Liver (tissue), 9 donors: ENCODE measurements around the gene HHAT. TPM values are rescaled to one million over a fixed set of nuclear protein-coding genes. Genes with fewer than 3 reads are reported as not detected.

Experiments
- DNase-seq: peaks from one replicate; pipeline ENCODE4 v3.0.0-alpha.2; 2017; ENCODE audit warnings: low spot score
- H3K27ac ChIP-seq, 2 donors: one replicate each; pipeline ENCODE4 v1.7.0; 2013; ENCODE audit warnings: inconsistent platforms in 2 of 2, low read length in 2 of 2, control low read depth in 1 of 2, low read depth in 1 of 2, mild to moderate bottlenecking in 1 of 2
- H3K27me3 ChIP-seq, 4 donors: one replicate each; pipeline versions ENCODE4 v1.6.1 to v1.7.0; 2013; ENCODE audit warnings: low read length in 3 of 4, inconsistent platforms in 1 of 4, mild to moderate bottlenecking in 1 of 4, moderate library complexity in 1 of 4; ENCODE audit not compliant: control insufficient read depth in 4 of 4, insufficient read depth in 4 of 4
- H3K36me3 ChIP-seq, 4 donors: one replicate each; pipeline versions ENCODE4 v1.6.1 to v1.7.0; 2013; ENCODE audit warnings: low read length in 3 of 4, mild to moderate bottlenecking in 3 of 4, low read depth in 1 of 4, moderate library complexity in 1 of 4; ENCODE audit not compliant: control insufficient read depth in 4 of 4, insufficient read depth in 3 of 4
- H3K4me1 ChIP-seq, 4 donors: one replicate each; pipeline versions ENCODE4 v1.6.1 to v1.7.0; 2013; ENCODE audit warnings: low read length in 3 of 4, mild to moderate bottlenecking in 3 of 4, moderate library complexity in 1 of 4; ENCODE audit not compliant: control insufficient read depth in 4 of 4, insufficient read depth in 4 of 4
- H3K4me3 ChIP-seq, 3 donors: one replicate each; pipeline versions ENCODE4 v1.6.1 to v1.7.0; 2013; ENCODE audit warnings: low read length in 3 of 3, control low read depth in 1 of 3, low read depth in 1 of 3, mild to moderate bottlenecking in 1 of 3
- H3K9ac ChIP-seq, 2 donors: one replicate each; pipeline ENCODE4 v1.7.0; 2013; ENCODE audit warnings: low read length in 2 of 2, mild to moderate bottlenecking in 2 of 2, moderate library complexity in 2 of 2, control low read depth in 1 of 2, low read depth in 1 of 2
- H3K9me3 ChIP-seq, 4 donors: one replicate each; pipeline versions ENCODE4 v1.6.1 to v1.7.0; 2013; ENCODE audit warnings: low read length in 3 of 4; ENCODE audit not compliant: control insufficient read depth in 4 of 4
- FOXA1 ChIP-seq: IDR thresholded peaks from 2 replicates; pipeline ENCODE4 v1.6.1; 2016; ENCODE audit warnings: antibody characterized with exemption
- FOXA2 ChIP-seq: IDR thresholded peaks from 2 replicates; pipeline ENCODE4 v1.6.1; 2016; ENCODE audit warnings: antibody characterized with exemption
- GABPA ChIP-seq, 2 donors: IDR thresholded peaks in 1 of 2; conservative IDR thresholded peaks in 1 of 2; 2 replicates each; pipeline ENCODE4 v1.6.1; 2016; ENCODE audit warnings: antibody characterized with exemption in 2 of 2, mild to moderate bottlenecking in 1 of 2, moderate library complexity in 1 of 2
- HNF4A ChIP-seq, 2 donors: conservative IDR thresholded peaks; 2 replicates each; pipeline ENCODE4 v1.6.1; 2016; ENCODE audit warnings: antibody characterized with exemption in 2 of 2, mild to moderate bottlenecking in 2 of 2
- HNF4G ChIP-seq: IDR thresholded peaks from 2 replicates; pipeline ENCODE4 v1.6.1; 2016; ENCODE audit warnings: antibody characterized with exemption
- JUND ChIP-seq, 2 donors: IDR thresholded peaks; 2 replicates each; pipeline ENCODE4 v1.6.1; 2016; ENCODE audit warnings: antibody characterized with exemption in 2 of 2
- NR2F2 ChIP-seq: IDR thresholded peaks from 2 replicates; pipeline ENCODE4 v1.6.1; 2016; ENCODE audit warnings: antibody characterized with exemption
- RAD21 ChIP-seq, 2 donors: IDR thresholded peaks; 2 replicates each; pipeline ENCODE4 v1.6.1; 2016; ENCODE audit warnings: antibody characterized with exemption in 2 of 2, mild to moderate bottlenecking in 2 of 2
- RXRA ChIP-seq, 2 donors: IDR thresholded peaks; 2 replicates each; pipeline ENCODE4 v1.6.1; 2017 to 2018; ENCODE audit warnings: antibody characterized with exemption in 2 of 2, mild to moderate bottlenecking in 1 of 2
- SP1 ChIP-seq: IDR thresholded peaks from 2 replicates; pipeline ENCODE4 v1.6.1; 2018; ENCODE audit warnings: antibody characterized with exemption, mild to moderate bottlenecking
- TAF1 ChIP-seq: conservative IDR thresholded peaks from 2 replicates; pipeline ENCODE4 v1.6.1; 2016; ENCODE audit warnings: antibody characterized with exemption, mild to moderate bottlenecking
- YY1 ChIP-seq: IDR thresholded peaks from 2 replicates; pipeline ENCODE4 v1.6.1; 2016; ENCODE audit warnings: antibody characterized with exemption, mild to moderate bottlenecking
- ZBTB33 ChIP-seq: IDR thresholded peaks from 2 replicates; pipeline ENCODE4 v1.6.1; 2016; ENCODE audit warnings: antibody characterized with exemption
- WGBS: extraction: QIAGEN DNeasy Blood & Tissue Kit; methylation state at CpG from one replicate; pipeline ENCODE4 v1.1.7; 2013; 5-methylcytosine and 5-hydroxymethylcytosine counted together
- polyA plus RNA-seq, 2 donors: library from polyadenylated mRNA; stranded (reverse) in 1 of 2; unstranded in 1 of 2; fragments of 200-250 nt in 1 of 2; fragments of >200 nt in 1 of 2; fragmentation: Nextera tagmentation in 1 of 2; extraction: Ambion mirVana in 1 of 2; gene quantifications; one replicate each; pipeline versions ENCODE4 v1.2.1 to v1.2.3, GENCODE V29; 2013 to 2015
- total RNA-seq, 2 donors: library from RNA; depleted of rRNA; stranded (reverse); fragments of >200 nt; gene quantifications; one replicate each; pipeline ENCODE4 v1.2.3, GENCODE V29; 2014
- TF ChIP-seq, protein P1 (sequence below): IDR thresholded peaks from 2 replicates; pipeline ENCODE4 v1.6.1; 2016; ENCODE audit warnings: antibody characterized with exemption, mild to moderate bottlenecking
- TF ChIP-seq, protein P2 (sequence below): IDR thresholded peaks from 2 replicates; pipeline ENCODE4 v1.6.1; 2016; ENCODE audit warnings: antibody characterized with exemption
- TF ChIP-seq, protein P3 (sequence below): IDR thresholded peaks from 2 replicates; pipeline ENCODE4 v1.6.1; 2016; ENCODE audit warnings: antibody characterized with exemption
- TF ChIP-seq, protein P4 (sequence below): fragments of 150-350 bp; IDR thresholded peaks from 2 replicates; pipeline ENCODE4 v1.5.1; 2017; ENCODE audit warnings: improper control_type of control experiment, low read depth, low read length; ENCODE audit not compliant: missing input control
- donor health status: healthy.
- donor health status: healthy.
- donor health status: healthy.
- donor health status: healthy.
- donor health status: healthy.

Gene HHAT
- total and polyA plus RNA-seq, 4 donors = 1.3 to 2.2 (median 1.6) TPM

DNA sequence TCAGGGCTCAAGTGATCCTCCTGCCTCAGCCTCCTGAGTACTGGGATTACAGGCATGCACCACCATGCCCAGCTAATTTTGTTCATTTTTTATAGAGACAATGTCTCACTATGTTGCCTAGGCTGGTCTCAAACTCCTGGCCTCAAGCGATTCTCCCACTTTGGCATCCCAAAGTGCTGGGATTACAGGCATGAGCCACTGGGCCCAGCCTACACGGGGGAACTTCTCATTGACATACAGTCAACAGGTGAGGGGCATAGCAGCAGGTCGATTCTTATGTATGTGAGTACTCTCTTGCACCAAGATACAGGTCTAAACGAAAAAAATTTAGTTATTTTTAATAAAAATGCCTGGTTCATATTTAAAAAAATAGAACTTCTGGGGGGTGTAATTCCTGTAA, 39.5 kb upstream of the HHAT start:
- no peaks in the 10 kb centered on the region for H3K36me3 ChIP-seq
- DNase-seq = no peak
- no peaks in the 10 kb centered on the region for H3K9me3 ChIP-seq
- peaks cover 3 to 8% (median 6%) of the 10 kb centered on the region in 4 donors for H3K4me1 ChIP-seq
- H3K4me3 ChIP-seq = no peak overlapping the region
- WGBS = 68% methylated on average over 4 of the region's 4 CpGs
- no peak overlapping the region for H3K27ac ChIP-seq
- TF ChIP-seq, protein P1, sequence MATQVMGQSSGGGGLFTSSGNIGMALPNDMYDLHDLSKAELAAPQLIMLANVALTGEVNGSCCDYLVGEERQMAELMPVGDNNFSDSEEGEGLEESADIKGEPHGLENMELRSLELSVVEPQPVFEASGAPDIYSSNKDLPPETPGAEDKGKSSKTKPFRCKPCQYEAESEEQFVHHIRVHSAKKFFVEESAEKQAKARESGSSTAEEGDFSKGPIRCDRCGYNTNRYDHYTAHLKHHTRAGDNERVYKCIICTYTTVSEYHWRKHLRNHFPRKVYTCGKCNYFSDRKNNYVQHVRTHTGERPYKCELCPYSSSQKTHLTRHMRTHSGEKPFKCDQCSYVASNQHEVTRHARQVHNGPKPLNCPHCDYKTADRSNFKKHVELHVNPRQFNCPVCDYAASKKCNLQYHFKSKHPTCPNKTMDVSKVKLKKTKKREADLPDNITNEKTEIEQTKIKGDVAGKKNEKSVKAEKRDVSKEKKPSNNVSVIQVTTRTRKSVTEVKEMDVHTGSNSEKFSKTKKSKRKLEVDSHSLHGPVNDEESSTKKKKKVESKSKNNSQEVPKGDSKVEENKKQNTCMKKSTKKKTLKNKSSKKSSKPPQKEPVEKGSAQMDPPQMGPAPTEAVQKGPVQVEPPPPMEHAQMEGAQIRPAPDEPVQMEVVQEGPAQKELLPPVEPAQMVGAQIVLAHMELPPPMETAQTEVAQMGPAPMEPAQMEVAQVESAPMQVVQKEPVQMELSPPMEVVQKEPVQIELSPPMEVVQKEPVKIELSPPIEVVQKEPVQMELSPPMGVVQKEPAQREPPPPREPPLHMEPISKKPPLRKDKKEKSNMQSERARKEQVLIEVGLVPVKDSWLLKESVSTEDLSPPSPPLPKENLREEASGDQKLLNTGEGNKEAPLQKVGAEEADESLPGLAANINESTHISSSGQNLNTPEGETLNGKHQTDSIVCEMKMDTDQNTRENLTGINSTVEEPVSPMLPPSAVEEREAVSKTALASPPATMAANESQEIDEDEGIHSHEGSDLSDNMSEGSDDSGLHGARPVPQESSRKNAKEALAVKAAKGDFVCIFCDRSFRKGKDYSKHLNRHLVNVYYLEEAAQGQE = no peak
- TF ChIP-seq NR2F2 (no peak), RXRA (IDR thresholded peaks at IDR 0.05) (no peak), YY1 (no peak), RAD21 (IDR thresholded peaks at IDR 0.05) (no peak), SP1 (no peak), FOXA1 (no peak), HNF4A (conservative IDR thresholded peaks at IDR 0.05) (no peak), GABPA (IDR thresholded peaks at IDR 0.05 in 1 of 2, conservative IDR thresholded peaks at IDR 0.05 in 1 of 2) (no peak), JUND (IDR thresholded peaks at IDR 0.05) (no peak), FOXA2 (no peak), TAF1 (no peak), ZBTB33 (no peak), HNF4G (no peak)
- TF ChIP-seq, protein P2, sequence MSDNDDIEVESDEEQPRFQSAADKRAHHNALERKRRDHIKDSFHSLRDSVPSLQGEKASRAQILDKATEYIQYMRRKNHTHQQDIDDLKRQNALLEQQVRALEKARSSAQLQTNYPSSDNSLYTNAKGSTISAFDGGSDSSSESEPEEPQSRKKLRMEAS = no peak
- TF ChIP-seq, protein P3, sequence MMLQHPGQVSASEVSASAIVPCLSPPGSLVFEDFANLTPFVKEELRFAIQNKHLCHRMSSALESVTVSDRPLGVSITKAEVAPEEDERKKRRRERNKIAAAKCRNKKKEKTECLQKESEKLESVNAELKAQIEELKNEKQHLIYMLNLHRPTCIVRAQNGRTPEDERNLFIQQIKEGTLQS = no peak
- TF ChIP-seq, protein P4, sequence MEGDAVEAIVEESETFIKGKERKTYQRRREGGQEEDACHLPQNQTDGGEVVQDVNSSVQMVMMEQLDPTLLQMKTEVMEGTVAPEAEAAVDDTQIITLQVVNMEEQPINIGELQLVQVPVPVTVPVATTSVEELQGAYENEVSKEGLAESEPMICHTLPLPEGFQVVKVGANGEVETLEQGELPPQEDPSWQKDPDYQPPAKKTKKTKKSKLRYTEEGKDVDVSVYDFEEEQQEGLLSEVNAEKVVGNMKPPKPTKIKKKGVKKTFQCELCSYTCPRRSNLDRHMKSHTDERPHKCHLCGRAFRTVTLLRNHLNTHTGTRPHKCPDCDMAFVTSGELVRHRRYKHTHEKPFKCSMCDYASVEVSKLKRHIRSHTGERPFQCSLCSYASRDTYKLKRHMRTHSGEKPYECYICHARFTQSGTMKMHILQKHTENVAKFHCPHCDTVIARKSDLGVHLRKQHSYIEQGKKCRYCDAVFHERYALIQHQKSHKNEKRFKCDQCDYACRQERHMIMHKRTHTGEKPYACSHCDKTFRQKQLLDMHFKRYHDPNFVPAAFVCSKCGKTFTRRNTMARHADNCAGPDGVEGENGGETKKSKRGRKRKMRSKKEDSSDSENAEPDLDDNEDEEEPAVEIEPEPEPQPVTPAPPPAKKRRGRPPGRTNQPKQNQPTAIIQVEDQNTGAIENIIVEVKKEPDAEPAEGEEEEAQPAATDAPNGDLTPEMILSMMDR = no peak
- H3K9ac ChIP-seq = no peak overlapping the region
- peaks cover 0 to 12% (median 1%) of the 10 kb centered on the region in 4 donors for H3K27me3 ChIP-seq
